Anterior cingulate cortex (tissue), 58 donors: Measurements from ENCODE around the gene ATP7A.
"Not testable (repeated sequence)": the region's sequence is repeated elsewhere in the genome, so short reads cannot be mapped to it uniquely, and the experiment has no call there.

ENCODE experiments used
- DNase-seq, 58 donors: peaks; one replicate each; lab custom pipeline; 2025; lab: John Stamatoyannopoulos, UW

The ATP7A gene

GRCh38 chrX:77938083-77938680 is 27.7 kb downstream of the ATP7A start:
- DNase-seq = no peak

- DNase-seq = not testable (repeated sequence)
These were observed 34.5 kb downstream of the ATP7A start for GRCh38 chrX:77945031-77945430.

DNA sequence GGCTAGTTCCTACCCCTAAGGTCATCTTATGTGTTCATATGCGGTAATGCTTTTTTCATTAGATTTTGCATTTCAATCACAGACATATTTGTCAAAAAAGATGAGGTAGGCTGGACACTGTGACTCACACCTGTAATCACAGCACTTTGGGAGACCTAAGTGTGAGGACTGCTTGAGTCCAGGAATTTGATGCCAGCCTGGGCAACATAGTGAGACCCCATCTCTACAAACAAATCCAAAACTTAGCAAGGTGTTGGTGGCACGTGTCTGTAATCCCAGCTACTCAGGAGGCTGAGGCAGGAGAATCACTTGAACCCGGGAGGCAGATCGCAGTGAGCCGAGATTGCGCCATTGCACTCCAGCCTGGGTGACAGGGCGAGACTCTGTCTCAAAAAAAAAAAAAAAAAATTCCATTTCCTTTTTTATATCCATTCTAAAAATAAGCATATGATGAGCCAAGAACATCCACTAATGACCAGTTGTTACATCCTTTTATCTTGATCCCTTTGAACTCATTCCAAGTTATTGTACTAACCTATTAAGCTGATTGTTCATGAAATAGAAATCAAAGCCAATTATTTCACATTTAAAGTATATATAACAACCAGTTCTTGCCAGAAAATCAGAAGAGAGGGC is 35.5 kb downstream of the ATP7A start:
- no peak for DNase-seq

- no peak for DNase-seq
These were observed 36.1 kb downstream of the ATP7A start for GRCh38 chrX:77946571-77946970.

GRCh38 chrX:77949840-77950239 is 39.3 kb downstream of the ATP7A start:
- DNase-seq = no peak

- DNase-seq = no peak
These were observed 41.7 kb downstream of the ATP7A start for GRCh38 chrX:77952173-77952572.

DNA sequence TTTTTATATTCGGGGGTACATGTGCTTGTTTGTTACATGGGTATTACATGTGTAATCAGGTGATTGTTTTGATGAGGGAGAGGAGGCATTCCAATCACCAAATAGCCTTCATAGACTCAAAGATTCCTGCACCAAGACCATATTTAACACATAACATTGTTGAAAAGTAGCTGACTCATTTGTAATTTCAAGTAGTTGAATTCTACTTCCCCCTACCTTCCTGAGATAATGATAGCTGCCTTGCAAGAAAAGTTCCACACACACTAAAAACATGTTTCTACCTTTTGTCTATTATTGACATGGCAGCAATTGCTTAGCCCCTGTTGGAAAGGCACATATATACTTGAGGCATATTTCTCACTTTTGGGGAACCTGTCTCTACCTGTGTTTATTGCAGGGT is 42.8 kb downstream of the ATP7A start:
- DNase-seq = no peak

DNA sequence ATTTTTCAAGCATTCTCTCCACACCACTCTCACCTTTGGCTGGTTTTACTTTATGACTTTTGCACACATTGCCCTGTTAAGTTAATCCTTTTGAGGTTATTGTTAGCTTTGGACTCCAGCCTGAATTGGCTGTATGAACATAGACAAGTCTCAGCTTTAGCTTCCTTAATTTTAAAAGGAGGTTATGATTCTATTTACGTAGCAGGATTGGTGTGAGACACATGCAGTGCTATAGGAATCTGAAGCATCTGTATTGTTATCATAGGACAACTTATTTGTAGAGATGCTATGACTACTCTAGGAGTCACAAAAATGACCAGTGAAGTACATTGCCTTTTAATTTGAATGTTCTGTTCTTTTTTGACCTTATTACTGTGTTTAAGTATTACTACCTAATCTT is 43.2 kb downstream of the ATP7A start:
- no peak for DNase-seq

DNA sequence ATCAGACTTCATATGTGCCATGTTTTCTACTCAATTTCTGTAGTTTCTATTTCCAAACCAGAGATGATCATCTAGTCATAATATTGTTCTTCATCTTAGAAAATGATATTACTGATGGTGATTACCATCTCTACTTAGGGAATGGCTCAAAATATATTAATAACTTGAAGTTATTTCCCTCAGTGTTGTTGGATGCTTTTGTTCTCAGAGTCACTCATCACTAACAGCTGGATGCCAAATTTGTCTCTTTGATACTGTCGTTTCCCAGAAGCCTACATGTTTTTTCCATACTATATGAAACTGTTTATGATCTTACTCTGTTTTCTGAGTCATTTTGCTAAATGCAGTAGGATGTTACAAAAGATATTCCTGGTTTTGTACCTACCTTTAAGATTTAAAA is 50.1 kb downstream of the ATP7A start:
- no peak for DNase-seq

DNA sequence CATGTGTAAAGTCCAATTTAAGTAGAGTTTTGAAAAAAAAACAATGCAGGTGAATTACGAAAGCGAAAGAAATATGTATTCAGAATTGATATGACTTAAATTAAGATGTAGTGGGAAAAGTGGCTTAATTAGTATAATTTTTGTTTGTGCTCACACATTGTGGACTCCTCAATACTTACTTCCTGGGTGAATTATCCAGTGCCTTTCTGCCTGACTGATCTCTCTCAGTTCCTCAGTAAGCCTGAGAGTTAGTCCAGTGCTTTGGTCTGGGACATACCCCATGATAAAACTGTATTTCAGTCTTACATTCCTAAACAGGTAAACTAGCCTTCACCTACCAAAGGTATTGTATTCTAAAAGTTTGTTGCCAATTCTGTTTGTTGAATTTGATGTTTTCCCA is 50.6 kb downstream of the ATP7A start:
- no peak for DNase-seq

DNA sequence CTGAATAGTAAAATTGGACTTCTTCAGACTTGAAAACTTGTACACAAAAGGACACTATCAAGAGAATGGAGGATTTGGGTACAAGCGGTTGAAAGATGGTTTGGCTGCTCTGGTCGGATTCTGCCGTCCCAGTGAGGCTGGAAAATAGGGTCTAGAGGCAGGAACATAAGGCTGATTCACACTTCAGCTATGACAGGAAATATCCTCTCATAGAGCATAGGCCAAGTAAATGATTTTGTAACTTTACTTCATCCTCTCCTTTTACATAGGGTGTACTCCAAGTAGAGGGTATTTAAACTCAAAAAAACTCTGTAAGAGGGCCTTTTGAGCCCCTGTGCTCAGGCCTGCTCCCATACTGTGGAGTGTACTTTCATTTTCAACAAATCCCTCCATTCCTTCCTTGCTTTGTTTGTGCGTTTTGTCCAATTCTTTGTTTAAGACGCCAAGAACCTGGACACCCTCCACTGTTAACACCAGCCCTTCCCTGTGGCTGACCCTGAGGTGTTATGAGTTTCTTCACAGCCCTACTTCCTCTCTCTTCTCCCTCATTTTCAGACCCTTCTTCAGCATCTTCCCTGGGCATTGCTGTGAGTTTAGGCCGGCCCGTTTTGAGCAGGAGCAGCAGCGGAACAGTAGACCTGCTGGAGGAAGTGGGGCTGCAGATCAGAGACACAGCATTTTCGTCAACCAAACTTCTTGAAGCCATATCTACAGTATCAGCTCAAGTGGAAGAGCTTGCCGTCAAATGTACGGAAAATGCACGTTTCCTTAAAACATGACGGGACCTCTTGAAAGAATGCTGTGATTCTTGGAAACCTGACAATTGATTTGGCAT is 51.8 kb downstream of the ATP7A start:
- DNase-seq = no peak

DNA sequence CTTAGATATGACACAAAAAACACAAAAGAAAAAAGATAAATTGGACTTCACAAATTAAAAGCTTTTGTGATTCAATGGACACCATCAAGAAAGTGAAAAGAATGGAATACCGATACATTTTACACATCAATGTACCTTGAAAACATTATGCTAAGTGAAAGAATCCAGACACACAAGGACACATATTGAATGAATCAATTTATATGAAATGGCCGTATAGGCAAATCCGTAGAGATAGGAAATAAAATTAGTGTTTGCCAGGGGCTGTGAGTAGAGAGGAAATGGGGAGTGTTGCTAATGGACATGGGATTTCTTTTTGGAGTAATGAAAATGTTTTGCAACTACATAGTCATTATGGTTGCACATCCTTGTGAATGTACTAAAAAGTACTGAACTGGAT is 55.9 kb downstream of the ATP7A start:
- DNase-seq = no peak

- no peak for DNase-seq
These were observed 57.1 kb downstream of the ATP7A start for GRCh38 chrX:77967631-77968030.

DNA sequence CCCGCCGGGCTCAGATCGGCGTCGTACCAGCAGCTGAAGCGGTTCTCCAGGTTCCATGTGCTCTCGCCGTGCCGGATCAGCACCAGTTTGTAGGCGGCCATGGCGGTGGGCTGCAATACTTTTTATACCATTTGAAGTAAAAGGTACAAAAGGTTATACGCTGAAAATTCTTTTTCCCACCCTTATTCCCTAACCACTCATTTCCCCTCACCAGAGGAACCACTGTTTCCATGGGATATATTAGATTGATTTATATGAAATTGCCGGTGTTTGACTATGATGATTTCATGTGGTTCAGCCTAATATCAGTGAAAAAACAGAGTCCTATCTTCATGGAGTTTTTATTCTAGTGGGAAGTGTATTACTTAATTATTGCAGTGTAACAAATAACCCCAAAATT is 59.0 kb downstream of the ATP7A start, which contains the start of gene PGAM4:
TSS of gene PGAM4 (minus strand) at position 101 of the 400 bp plus-strand sequence. CDS start at position 101, 0 bp downstream.
- no peak for DNase-seq

- no peak for DNase-seq
These were observed 65.3 kb downstream of the ATP7A start for GRCh38 chrX:77975755-77976154.

DNA sequence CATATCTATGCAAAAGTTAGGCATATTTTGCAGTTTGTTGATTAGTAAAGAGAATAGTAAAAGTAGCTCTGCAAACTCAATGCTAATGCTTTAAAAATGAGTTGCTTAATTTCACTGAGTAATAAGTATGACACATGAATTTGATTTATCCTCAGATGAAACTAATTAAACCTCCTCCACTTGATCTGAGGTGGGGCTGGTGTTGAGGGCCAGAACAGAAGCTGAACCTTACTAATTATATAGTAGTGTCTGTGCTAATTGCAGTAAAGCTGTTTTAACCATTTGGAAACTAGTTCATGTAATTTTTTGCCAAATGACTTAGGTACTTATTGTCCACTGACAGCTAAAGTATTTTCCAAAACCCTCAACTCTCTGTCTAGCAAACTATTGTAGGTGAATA is 66.6 kb downstream of the ATP7A start:
- DNase-seq = no peak

DNA sequence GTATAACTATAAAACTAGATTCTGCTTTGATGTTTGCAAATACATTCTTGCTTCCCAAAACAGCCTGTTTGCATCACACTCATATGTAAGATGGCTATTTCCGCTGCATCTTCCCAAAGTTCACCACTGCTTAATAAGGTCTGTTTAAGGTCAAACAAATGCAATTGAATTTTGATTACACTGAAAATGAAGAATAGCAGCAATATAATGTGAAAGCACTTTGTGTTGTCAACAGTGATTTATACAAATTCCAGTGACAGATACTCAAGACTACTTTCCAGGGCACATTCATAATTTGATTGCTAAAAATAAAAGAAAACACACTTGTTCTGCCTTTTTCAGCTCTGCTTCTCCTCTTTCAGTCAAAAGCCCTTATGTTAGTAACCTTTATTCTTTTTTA is 67.0 kb downstream of the ATP7A start:
- no peak for DNase-seq

DNA sequence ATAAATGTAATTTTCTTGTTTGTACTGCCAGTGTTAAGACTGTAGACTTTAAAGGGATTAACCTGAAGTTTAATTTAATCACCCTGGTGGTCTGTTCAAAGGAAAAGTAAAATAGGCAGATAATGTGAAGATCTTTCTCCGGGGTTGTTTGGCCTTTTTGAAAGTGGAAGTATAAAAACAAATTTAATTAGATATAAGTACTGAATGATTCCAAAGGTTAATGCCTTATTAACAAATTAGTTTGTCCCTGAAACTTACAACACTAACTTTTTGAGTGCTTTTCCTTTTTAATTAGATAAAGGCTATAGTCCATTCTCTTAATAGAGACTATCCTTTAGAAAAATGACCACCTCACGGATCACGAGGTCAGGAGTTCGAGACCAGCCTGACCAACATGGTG is 69.4 kb downstream of the ATP7A start:
- no peak for DNase-seq

- no peak for DNase-seq
These were observed 101.4 kb downstream of the ATP7A start for GRCh38 chrX:78011846-78012245.

DNA sequence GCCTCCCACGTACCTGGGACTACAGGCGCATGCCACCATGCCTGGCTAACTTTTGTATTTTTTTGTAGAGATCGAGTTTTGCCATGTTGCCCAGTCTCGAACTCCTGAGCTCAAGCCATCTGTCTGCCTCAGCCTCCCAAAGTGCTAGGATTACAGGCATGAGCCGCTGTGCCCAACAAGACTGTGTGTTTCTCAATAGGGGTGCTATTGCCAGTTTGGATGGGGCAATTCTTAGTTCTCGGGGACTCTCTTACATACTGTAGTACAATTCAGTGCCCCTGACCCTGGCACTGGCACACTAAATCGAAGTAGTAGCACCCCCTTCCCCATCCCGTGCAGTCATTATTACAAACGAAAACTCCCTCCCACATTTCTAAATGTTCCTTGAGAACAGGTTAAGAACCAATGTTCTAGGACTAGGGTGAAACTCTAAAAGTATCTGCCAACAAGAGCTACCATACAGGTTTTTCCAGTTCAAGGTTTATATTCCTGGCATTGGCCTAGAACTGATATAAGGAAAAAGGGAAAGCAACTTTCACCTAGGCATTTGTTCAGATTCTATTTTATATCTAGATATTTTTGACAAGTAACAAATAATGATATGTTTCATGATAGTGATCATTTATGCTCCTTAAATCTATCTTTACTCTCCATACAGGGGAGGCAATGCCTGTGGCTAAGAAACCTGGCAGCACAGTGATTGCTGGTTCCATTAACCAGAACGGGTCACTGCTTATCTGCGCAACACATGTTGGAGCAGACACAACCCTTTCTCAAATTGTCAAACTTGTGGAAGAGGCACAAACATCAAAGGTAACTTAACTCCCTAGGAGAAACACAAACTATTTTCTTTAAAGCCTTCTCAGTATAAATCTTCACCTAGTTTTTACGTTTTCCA is 109.3 kb downstream of the ATP7A start:
- DNase-seq = no peak
